HepG2 (cell line): ENCODE results near the gene PRKAG1. TPM values are rescaled to one million over a fixed set of nuclear protein-coding genes. Genes with fewer than 3 reads are reported as not detected.
A peak's percentile ranks its signal among the peaks of the same experiment; 100 is the strongest.

Source experiments
- FOXC1 ChIP-seq: sonication (generic); formaldehyde crosslinking; IDR thresholded peaks from 2 replicates; pipeline ENCODE4 v1.8.0; 2022; ENCODE audit warnings: mild to moderate bottlenecking, missing genetic modification reagents, borderline replicate concordance
- GABPB1 ChIP-seq: IDR thresholded peaks from 2 replicates; pipeline ENCODE4 v1.6.1; 2016; ENCODE audit warnings: mild to moderate bottlenecking, missing genetic modification reagents, moderate library complexity, missing compliant biosample characterization
- GLI4 ChIP-seq: sonication (generic); formaldehyde crosslinking; IDR thresholded peaks from 2 replicates; pipeline ENCODE4 v1.5.1; 2020; ENCODE audit warnings: missing genetic modification reagents, mild to moderate bottlenecking, moderate library complexity, borderline replicate concordance
- NFRKB ChIP-seq: fragments of 450-650 bp; IDR thresholded peaks from 2 replicates; pipeline ENCODE4 v1.6.1; 2017
- PRMT3 ChIP-seq: sonication (generic); formaldehyde crosslinking; IDR thresholded peaks from 2 replicates; pipeline ENCODE4 v1.8.1; 2022; ENCODE audit warnings: low read depth, mild to moderate bottlenecking, moderate library complexity, missing genetic modification reagents, borderline replicate concordance
- ZNF251 ChIP-seq: sonication (generic); formaldehyde crosslinking; IDR thresholded peaks from 2 replicates; pipeline ENCODE4 v1.9.0; 2021; ENCODE audit warnings: mild to moderate bottlenecking, missing genetic modification reagents
- ZNF607 ChIP-seq: sonication (generic); formaldehyde crosslinking; IDR thresholded peaks from 2 replicates; pipeline ENCODE4 v1.5.1; 2020; ENCODE audit warnings: missing genetic modification reagents, mild to moderate bottlenecking, borderline replicate concordance
- polyA plus RNA-seq, 8 experiments: library from polyadenylated mRNA; depleted of rRNA in 3 of 8; stranded (reverse) in 7 of 8; unstranded in 1 of 8; fragments of >200 nt; fragmentation: Illumina TruSeq in 4 of 8; extraction: Trizol in 4 of 8; gene quantifications; 2 replicates each; pipeline versions ENCODE4 v1.2.1 to v1.2.3, GENCODE V29; 2011 to 2016; ENCODE audit warnings: low read depth in 4 of 8, missing spikeins in 1 of 8, mixed read lengths in 1 of 8; ENCODE audit not compliant: insufficient read depth in 1 of 8
- total RNA-seq, 5 experiments: library from RNA; depleted of rRNA; stranded (reverse); fragments of >200 nt; fragmentation: Illumina TruSeq; extraction: Trizol; gene quantifications; 2 replicates each; pipeline ENCODE4 v1.2.3, GENCODE V29; 2016; ENCODE audit warnings: low read depth in 1 of 5
- TF ChIP-seq, protein P1 (sequence below): sonication (generic); formaldehyde crosslinking; IDR thresholded peaks from 2 replicates; pipeline ENCODE4 v1.5.1; 2020; ENCODE audit warnings: missing genetic modification reagents, mild to moderate bottlenecking, borderline replicate concordance
- TF ChIP-seq, protein P2 (sequence below): sonication (generic); formaldehyde crosslinking; IDR thresholded peaks from 2 replicates; pipeline ENCODE4 v1.8.1; 2022; ENCODE audit warnings: low read depth, mild to moderate bottlenecking, missing genetic modification reagents
- TF ChIP-seq, protein P3 (sequence below): sonication (generic); formaldehyde crosslinking; IDR thresholded peaks from 2 replicates; pipeline ENCODE4 v1.4.0; 2020; ENCODE audit warnings: low read depth, mild to moderate bottlenecking, missing genetic modification reagents
- TF ChIP-seq, protein P4 (sequence below): sonication (generic); formaldehyde crosslinking; IDR thresholded peaks from 2 replicates; pipeline ENCODE4 v1.4.0; 2020; ENCODE audit warnings: low read depth, mild to moderate bottlenecking, missing genetic modification reagents

The PRKAG1 gene
- total and polyA plus RNA-seq, 2 of the 13 experiments (the other 11 are each of a cell fraction or from before 2014, with no cell fraction given): 26.1 to 32.8 TPM

GRCh38 chr12:48998497-48999353 is 19.9 kb downstream of the PRKAG1 start (continued):
- TF ChIP-seq, protein P1, sequence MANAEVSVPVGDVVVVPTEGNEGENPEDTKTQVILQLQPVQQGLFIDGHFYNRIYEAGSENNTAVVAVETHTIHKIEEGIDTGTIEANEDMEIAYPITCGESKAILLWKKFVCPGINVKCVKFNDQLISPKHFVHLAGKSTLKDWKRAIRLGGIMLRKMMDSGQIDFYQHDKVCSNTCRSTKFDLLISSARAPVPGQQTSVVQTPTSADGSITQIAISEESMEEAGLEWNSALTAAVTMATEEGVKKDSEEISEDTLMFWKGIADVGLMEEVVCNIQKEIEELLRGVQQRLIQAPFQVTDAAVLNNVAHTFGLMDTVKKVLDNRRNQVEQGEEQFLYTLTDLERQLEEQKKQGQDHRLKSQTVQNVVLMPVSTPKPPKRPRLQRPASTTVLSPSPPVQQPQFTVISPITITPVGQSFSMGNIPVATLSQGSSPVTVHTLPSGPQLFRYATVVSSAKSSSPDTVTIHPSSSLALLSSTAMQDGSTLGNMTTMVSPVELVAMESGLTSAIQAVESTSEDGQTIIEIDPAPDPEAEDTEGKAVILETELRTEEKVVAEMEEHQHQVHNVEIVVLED (CRISPR knock-in tag): no peak
- TF ChIP-seq GLI4 (CRISPR knock-in tag): peak; percentile 89; the same call in 1 of the 2 replicates
- TF ChIP-seq PRMT3 (CRISPR knock-in tag): no peak
- TF ChIP-seq GABPB1 (CRISPR knock-in tag): peak; percentile 54
- no peak for TF ChIP-seq NFRKB
- TF ChIP-seq ZNF607 (CRISPR knock-in tag): peak; percentile 84; the same call in 1 of the 2 replicates
- TF ChIP-seq, protein P2, sequence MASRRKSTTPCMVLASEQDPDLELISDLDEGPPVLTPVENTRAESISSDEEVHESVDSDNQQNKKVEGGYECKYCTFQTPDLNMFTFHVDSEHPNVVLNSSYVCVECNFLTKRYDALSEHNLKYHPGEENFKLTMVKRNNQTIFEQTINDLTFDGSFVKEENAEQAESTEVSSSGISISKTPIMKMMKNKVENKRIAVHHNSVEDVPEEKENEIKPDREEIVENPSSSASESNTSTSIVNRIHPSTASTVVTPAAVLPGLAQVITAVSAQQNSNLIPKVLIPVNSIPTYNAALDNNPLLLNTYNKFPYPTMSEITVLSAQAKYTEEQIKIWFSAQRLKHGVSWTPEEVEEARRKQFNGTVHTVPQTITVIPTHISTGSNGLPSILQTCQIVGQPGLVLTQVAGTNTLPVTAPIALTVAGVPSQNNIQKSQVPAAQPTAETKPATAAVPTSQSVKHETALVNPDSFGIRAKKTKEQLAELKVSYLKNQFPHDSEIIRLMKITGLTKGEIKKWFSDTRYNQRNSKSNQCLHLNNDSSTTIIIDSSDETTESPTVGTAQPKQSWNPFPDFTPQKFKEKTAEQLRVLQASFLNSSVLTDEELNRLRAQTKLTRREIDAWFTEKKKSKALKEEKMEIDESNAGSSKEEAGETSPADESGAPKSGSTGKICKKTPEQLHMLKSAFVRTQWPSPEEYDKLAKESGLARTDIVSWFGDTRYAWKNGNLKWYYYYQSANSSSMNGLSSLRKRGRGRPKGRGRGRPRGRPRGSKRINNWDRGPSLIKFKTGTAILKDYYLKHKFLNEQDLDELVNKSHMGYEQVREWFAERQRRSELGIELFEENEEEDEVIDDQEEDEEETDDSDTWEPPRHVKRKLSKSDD (CRISPR knock-in tag): no peak
- TF ChIP-seq FOXC1 (CRISPR knock-in tag): peak; percentile 84; the same call in 1 of the 2 replicates
- TF ChIP-seq ZNF251 (CRISPR knock-in tag): 0 out of 2 replicates have a peak, but pooled peaks have one; percentile 59
- TF ChIP-seq, protein P3, sequence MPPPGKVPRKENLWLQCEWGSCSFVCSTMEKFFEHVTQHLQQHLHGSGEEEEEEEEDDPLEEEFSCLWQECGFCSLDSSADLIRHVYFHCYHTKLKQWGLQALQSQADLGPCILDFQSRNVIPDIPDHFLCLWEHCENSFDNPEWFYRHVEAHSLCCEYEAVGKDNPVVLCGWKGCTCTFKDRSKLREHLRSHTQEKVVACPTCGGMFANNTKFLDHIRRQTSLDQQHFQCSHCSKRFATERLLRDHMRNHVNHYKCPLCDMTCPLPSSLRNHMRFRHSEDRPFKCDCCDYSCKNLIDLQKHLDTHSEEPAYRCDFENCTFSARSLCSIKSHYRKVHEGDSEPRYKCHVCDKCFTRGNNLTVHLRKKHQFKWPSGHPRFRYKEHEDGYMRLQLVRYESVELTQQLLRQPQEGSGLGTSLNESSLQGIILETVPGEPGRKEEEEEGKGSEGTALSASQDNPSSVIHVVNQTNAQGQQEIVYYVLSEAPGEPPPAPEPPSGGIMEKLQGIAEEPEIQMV: peak; percentile 72; the same call in 1 of the 2 replicates
- TF ChIP-seq, protein P4, sequence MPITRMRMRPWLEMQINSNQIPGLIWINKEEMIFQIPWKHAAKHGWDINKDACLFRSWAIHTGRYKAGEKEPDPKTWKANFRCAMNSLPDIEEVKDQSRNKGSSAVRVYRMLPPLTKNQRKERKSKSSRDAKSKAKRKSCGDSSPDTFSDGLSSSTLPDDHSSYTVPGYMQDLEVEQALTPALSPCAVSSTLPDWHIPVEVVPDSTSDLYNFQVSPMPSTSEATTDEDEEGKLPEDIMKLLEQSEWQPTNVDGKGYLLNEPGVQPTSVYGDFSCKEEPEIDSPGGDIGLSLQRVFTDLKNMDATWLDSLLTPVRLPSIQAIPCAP: no peak
